Measurements from ENCODE around the gene PPM1D.
A peak's percentile ranks its signal among the peaks of the same experiment; 100 is the strongest.

PPM1D gene

DNA sequence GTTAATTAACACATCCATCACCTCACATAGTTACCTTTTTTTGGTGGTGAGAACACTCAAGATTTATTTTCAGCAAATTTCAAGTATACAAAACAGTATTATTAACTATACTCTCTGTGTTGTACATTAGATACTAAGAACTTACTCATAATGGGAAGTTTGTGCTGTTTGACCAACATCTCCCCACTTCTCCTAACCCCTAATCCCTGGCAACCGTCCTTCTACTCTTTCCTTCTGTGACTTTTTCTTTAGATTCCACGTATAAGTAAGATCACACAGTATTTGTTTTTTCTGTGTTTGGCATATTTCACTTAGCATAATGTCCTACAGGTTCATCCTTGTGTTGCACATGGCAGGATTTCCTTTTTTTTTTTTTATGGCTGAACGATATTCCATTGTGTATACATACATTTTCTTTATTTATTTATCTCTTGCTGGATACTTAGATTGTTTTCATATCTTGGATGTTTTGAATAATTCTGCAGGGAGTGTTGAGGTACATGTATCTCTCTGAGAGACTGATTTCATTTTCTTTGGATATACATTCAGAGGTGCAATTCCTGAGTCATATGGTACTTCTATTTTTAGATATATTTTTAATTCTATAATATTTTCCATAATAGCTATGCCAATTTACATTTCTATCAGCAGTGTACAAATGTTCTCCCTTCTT lies 19.0 kb downstream of the PPM1D start:
- no peak for DNase-seq (ENCODE audit: low spot score)

DNA sequence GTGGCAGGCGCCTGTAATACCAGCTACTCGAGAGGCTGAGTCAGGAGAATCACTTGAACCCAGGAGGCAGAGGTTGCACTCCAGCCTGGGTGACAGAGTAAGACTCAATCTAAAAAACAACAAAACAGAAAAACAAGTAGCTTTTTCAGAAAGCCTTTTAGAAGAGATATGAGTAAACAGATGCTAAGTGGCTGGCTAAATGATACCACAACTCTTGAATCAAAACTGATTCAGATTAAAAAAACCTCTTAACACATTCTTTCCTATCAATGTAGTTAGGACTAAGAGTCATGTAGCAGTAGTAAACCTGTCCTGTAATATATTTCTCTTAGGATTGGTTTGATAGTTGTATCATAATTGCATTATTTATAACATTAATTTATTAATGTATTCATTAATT lies 23.0 kb downstream of the PPM1D start:
- no peak for DNase-seq (ENCODE audit: low spot score)

DNA sequence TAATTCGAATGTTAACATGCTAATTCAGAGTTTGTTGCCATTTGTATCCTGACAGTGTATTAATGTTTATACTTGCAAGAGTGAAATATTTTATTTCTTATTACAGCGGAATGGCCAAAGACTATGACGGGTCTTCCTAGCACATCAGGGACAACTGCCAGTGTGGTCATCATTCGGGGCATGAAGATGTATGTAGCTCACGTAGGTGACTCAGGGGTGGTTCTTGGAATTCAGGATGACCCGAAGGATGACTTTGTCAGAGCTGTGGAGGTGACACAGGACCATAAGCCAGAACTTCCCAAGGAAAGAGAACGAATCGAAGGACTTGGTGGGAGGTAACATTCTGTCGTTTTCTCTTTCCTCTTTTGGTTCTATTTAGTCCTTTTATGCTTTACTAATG lies 23.4 kb downstream of the PPM1D start:
- DNase-seq (ENCODE audit: low spot score), result no peak

DNA sequence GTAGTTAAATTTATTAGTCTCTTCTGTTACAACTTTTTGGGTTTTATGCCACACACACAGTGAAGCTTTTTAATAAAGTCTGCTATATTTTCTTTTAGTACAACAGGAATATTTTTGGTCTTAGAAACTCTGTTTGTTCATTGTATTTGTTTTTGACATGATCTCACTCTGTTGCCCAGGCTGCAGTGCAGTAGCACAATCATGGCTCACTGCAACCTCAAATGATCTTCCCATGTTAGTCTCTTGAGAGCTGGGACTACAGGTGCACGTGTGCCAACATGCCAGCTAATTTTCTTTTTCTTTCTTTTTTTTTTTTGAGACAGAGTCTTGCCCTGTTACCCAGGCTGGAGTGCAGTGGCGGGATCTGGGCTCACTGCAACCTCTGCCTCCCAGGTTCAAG lies 27.1 kb downstream of the PPM1D start:
- DNase-seq (ENCODE audit: low spot score), result no peak

DNA sequence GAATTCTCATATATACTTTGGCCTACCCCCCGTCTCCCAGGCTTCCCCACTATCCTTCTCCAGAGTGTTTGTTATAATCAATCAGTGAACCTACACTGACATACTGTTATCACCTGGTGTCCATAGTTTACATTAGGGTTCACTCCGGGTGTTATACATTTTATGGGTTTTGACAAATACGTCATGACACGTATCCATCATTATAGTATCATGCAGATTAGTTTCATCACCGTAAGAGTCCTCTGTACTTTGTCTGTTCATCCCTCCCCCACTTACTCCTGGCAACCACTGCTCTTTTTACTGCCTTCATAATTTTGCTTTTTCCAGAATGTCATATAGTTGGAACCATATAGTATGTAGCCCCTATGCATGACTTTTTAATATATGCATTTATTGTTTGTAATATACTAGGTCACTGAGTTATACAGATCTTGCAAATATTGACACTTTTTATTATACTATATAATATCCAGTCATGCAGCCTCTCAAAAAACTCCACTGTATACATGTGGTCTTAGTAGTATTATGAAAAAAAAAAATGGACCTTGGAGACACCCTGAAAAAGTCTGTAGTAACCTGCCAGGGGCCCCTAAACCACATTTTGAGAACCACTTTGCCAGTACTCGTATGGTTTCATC lies 28.4 kb downstream of the PPM1D start:
- no peak for DNase-seq (ENCODE audit: low spot score)

DNA sequence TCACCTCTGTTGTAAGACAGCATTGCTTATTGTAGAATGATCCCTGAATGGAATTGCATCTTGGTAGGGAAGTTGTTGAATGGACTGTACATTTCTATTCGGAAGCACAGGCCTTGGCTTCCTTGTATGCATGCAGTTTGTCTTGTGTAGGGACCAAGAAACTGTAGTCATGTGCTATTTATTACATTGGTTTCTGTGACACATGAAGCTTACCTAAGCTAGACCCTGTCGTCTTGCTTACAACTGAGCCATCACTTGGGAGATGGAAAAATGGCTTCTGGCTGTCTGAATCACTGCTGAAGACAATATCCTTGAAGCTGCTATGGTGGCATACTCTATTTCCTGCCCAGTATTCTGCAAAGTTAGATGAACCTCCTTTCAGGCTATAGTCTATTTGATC lies 29.1 kb downstream of the PPM1D start:
- no peak for DNase-seq (ENCODE audit: low spot score)

DNA sequence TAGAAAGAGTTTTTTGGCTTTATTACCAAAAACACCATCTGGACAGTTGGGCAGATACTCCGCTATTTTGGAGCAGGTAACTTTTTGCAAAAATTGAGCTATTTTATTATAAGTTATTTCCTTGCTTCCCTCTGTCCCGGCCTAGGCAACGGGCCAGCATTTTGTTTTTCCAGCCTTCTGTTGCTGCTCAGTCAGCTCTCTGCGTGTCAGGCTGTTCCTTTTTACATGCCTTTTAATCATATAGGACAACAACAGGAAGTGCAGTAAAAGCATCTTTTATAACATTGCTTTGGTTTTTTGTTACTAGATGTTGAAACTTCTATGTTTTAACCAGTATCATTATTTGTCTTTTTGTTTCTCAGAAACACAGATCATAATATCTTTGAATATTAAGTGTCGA lies 30.4 kb downstream of the PPM1D start:
- no peak for DNase-seq (ENCODE audit: low spot score)

DNA sequence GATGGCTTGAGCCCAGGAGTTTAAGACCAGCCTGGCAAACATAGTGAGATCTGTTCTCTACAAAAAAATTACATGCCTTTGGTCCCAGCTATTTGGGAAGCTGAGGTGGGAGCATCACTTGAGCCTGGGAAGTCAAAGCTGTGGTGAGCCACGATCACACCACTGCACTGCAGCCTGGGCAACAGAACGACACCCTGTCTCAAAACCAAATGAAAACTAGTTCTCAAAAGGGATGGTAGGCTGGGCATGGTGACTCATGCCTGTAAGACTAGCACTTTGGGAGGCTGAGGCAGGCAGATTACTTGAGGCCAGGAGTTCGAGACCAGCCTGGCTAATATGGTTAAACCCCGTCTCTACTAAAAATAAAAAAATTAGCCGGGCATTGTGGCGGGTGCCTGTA lies 31.1 kb downstream of the PPM1D start:
- no peak for DNase-seq (ENCODE audit: low spot score)

DNA sequence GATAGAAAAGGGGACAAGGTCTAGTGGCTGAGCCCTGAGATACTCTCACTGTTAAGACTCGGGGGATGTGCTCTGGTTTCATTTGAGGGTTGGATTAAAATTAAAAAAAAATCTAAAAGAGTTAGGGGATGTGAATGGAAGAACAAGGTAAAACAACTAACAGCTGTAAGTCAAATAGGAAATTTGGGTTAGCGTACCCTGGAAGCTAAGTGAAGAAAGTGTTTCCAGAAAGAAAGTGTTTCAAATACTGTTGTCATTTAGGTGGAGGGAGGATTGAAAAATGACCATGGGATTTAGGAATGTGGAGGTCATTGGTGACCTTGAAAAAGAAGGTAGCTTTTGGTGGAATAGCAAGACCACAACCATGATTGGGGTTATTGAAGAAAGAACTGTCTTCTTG lies 37.7 kb downstream of the PPM1D start:
- DNase-seq (ENCODE audit: low spot score), result no peak

DNA sequence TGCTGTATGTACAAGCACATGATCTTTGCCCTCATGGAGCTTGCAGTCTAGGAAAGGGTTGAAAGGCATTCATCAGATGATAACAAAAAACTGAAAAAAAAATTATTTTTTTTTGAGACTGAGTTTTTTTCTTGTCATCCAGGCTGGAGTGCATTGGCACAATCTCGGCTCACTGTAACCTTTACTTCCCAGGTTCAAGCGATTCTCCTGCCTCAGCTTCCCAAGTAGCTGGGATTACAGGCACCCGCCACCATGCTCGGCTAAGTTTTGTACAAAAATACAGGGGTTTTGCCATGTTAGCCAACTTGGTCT lies 39.0 kb downstream of the PPM1D start:
- DNase-seq (ENCODE audit: low spot score), result no peak

DNA sequence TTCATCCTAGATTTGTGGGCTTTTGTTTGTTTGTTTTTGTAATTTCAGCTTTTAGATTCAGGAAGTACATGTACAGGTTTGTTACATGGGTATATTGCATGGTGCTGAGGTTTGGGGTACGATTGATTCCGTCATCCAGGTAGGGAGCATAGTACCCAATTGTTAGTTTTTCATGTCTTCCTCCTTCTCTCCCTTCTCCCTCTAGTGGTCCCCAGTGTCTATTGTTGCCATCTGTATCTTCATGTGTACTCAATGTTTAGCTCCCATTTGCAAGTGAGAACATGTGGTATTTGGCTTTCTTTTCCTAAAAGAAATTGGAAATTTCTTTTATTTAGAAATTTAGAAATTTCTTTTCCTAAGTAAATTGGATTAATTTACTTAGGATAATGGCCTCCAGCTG lies 40.5 kb downstream of the PPM1D start:
- no peak for DNase-seq (ENCODE audit: low spot score)

DNA sequence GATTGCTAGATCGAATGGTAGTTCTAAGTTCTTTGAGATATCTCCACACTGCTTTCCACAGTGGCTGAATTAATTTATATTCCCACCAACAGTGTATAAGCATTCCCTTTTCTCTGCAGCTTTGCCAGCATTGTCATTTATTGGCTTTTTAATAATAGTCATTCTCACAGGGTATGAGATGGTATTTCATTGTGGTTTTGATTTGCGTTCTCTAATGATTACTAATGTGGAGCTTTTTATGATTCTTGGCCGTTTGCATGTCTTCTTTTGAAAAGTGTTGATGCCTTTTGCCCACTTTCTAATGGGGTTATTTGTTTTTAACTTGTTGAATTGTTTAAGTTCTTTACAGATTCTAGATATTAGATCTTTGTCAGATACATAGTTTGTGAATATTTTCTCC lies 41.1 kb downstream of the PPM1D start:
- DNase-seq (ENCODE audit: low spot score), result no peak

DNA sequence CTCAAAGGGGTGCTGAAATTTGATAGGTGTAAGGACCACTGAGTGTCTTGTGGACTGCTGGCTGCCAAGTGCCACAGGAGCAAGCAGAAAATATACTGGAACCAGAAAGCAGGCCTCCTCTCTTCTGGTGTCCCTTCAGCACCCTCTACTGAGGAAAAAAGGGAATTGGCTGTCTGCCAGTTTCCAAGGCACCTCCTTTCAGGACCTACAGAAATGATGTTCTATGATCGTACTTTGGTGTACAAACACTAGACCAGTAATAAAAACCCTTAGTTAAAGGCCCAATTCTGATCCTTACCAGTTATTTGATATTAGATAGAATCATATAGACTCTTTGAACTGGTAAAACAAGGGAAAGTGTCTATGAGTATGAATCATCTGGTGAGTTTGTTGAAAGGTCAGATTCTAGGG lies 41.8 kb downstream of the PPM1D start:
- DNase-seq (ENCODE audit: low spot score), result peak; percentile 90

DNA sequence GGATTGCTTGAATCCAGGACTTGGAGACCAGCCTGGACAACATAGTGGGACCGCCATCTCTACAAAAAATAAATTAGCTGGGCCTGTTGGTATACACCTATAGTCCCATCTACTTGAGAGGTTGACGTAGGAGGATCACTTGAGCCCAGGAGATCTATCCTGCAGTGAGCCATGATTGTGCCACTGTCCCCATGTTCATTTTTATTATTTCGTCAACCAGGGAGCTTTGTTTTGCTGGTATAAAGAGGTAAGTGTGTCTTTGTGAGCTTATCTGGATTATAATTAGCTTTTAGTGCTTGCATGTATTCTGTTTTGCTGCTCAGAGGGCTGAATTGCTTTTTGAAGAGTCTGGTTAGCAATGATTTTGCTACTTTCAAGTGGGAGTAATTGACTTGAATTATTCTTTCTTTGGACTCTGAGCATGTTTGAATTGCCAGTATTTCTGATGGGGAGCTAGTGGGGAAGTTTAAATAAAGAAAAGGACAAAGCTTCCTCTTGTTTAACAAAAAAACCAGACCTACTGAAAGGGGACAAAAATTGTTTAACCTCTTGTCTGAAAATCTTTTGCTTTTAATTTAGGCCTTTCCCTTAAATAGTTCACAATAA lies 46.0 kb downstream of the PPM1D start:
- DNase-seq (ENCODE audit: low spot score), result peak; percentile 57

DNA sequence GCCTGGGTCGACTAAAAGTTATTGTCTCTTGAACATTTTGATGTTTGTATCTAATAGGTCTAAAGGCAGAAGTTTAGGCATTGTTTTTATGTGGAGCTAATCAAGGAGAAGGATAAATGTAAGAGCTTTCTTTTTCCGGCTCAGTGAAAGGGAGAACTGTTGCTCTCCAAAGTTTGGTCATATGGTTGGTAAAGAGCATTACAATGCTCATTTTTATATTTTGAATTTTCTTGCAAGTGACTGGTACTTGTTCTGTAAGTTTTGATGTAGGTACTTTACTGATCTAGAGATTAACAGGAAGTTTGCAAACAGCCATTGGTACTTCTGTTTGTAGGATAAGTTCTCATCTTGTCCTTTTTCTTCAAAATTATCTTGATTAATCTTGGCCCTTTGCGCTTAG lies 46.7 kb downstream of the PPM1D start:
- no peak for DNase-seq (ENCODE audit: low spot score)

DNA sequence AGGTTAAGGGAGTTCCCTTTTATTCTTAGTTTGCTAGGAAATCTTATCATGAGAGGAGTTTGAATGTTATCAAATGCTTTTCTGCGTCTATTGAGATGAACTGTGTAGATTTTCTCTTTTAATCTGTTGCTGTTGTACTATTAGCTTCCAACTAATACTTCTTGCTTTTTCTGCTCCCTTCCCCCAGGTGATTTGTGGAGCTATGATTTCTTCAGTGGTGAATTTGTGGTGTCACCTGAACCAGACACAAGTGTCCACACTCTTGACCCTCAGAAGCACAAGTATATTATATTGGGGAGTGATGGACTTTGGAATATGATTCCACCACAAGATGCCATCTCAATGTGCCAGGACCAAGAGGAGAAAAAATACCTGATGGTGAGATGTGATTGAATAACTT lies 47.7 kb downstream of the PPM1D start:
- DNase-seq (ENCODE audit: low spot score), result no peak

DNA sequence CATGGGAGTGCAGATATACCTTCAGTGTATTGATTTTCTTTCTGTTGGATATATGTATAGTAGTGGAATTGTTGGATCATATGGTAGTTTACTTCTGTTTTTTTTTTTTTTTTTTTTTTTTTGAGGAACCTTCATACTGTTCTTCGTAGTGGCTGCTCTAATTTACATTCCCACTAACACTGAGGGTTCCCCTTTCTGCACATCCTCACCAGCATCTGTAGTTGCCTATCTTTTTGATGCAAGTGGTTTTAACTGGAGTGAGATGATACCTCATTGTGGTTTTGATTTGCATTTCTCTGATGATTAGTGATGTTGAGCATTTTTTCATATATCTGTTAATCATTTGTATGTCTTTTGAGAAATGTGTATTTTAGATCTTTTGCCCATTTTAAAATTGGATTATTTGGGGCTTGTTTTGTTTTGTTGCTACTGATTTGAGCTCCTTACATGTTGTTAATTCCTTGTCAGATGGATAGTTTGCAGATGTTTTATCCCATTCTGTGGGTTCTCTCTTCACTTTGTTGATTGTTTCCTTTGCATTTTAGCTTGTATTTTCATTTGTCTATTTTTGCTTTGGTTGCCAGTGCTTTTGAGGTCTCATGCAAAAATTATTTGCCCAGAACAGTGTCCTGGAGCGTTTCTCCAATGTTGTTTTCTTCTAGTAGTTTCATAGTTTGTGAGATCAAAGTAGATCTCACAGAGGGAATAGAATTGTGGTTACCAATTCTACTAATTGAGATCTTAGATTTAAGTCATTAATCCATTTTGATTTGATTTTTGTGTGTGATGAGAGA lies 52.7 kb downstream of the PPM1D start:
- no peak for DNase-seq (ENCODE audit: low spot score)

DNA sequence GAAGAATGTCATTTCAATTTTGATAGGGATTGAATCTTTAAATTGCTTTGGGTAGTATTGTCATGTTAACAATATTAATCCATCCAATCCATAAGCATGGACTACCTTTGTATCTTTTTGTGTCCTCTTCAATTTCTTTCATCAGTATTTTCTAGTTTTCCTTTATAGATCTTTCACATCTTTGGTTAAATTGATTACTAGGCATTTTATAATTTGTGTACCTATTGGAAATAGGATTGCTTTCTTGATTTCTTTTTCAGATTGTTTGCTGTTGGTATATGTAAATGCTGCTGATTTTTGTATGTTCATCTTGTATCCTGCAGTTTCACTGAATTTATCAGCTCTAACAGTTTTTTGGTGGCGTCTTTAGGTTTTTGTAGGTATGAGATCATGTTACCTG lies 53.6 kb downstream of the PPM1D start:
- DNase-seq (ENCODE audit: low spot score), result no peak

DNA sequence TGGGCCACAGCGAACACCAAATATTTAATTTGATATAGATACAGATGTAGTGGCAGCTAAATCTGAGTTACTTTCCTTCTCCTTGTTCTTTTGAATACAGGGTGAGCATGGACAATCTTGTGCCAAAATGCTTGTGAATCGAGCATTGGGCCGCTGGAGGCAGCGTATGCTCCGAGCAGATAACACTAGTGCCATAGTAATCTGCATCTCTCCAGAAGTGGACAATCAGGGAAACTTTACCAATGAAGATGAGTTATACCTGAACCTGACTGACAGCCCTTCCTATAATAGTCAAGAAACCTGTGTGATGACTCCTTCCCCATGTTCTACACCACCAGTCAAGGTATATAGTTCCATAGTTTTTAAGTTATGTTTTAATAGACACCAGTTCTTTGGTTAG lies 56.5 kb downstream of the PPM1D start:
- DNase-seq (ENCODE audit: low spot score), result no peak

DNA sequence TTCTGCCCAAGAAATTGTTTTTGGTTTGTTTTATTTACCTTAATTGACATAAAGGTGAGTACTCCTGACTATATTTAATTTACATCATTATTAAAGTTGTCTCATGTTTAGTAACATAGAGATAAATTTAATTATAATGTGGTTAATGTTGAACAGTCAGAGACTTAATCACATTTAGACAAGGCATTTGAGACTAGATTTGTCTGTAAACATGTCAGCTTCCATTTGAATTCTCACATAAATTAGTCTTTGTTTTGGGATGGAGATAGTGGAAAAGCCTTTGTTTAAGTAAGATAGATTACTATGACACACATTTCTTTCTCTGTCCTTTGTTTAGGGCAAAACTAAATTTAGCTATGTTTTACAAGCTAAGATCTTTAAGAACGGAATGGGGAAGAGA lies 59.2 kb downstream of the PPM1D start:
- DNase-seq (ENCODE audit: low spot score), result peak; percentile 66

DNA sequence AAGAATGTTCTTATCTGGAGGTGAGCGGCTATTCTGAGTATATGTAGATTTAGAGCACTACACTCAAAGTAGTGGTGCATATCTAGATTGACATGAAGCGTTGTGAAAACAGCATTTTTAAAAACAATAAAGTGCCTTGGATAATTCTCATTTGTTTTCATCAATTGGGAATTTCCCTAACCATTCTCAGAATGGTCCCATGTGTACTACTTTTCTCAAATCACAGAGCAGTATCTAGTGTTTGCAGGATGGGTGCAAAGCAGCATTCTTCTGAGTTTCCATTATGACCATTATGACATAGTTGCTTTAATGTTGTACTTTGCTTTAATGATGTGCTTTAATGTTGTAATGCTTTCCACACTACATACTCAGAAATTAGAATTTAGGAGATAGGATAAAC lies 61.5 kb downstream of the PPM1D start:
- no peak for DNase-seq (ENCODE audit: low spot score)

DNA sequence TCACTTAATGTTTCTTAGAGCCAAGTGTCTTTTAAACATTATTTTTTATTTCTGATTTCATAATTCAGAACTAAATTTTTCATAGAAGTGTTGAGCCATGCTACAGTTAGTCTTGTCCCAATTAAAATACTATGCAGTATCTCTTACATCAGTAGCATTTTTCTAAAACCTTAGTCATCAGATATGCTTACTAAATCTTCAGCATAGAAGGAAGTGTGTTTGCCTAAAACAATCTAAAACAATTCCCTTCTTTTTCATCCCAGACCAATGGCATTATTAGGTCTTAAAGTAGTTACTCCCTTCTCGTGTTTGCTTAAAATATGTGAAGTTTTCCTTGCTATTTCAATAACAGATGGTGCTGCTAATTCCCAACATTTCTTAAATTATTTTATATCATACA lies 64.0 kb downstream of the PPM1D start:
- no peak for DNase-seq (ENCODE audit: low spot score)

DNA sequence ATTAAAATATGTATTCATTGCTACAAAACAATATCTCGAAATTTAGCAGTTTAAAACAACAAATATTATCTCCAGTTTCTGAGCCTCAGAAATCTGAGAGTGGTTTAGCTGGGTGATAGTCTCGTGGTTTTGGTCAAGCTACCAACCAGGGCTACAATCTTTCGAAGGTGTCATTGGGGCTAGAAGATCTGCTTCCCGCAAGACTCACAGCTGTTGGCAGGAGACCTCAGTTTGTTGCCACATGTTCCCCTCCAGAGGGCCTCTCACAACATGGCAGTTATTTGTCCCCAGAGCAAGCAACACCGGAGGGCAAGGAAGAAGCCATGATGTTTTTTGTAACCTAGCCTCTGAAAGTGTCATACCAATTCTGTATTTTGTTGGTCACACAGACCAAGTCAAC lies 65.6 kb downstream of the PPM1D start:
- DNase-seq (ENCODE audit: low spot score), result no peak

All from globus pallidus (tissue), 1 donor.